Fibroblast of lung (primary cell): ENCODE results near the gene MYO10. TPM values are rescaled to one million over a fixed set of nuclear protein-coding genes. Genes with fewer than 3 reads are reported as not detected.

Experiments used
- DNase-seq, 2 donors: peaks; one replicate each; pipeline versions ENCODE4 v3.0.0 to v3.0.0-alpha.2; 2010; ENCODE audit warnings: low read depth in 2 of 2
- H2AFZ ChIP-seq: 2 replicates; pipeline ENCODE4 v1.5.1; 2012; ENCODE audit warnings: low read length, control low read depth, inconsistent platforms
- H3K27ac ChIP-seq: 2 replicates; pipeline ENCODE4 v1.5.1; 2011; ENCODE audit warnings: low read length, control low read depth; ENCODE audit not compliant: insufficient read depth
- H3K27me3 ChIP-seq: 2 replicates; pipeline ENCODE4 v1.5.1; 2011; ENCODE audit warnings: mild to moderate bottlenecking, low read length; ENCODE audit not compliant: control insufficient read depth, insufficient read depth
- H3K36me3 ChIP-seq: 2 replicates; pipeline ENCODE4 v1.5.1; 2011; ENCODE audit warnings: low read length; ENCODE audit not compliant: control insufficient read depth, insufficient read depth
- H3K4me1 ChIP-seq: 2 replicates; pipeline ENCODE4 v1.5.1; 2011; ENCODE audit warnings: low read length; ENCODE audit not compliant: control insufficient read depth, insufficient read depth; ENCODE audit errors: extremely low read depth
- H3K4me2 ChIP-seq: 2 replicates; pipeline ENCODE4 v1.5.1; 2011; ENCODE audit warnings: low read length, control low read depth; ENCODE audit not compliant: insufficient read depth; ENCODE audit errors: extremely low read depth
- H3K4me3 ChIP-seq, 4 experiments: fragments of 200-600 bp in 1 of 4; sonication (generic) in 1 of 4; replicated peaks in 1 of 4; 2 replicates each; pipeline ENCODE4 v1.5.1; 2011 to 2016; ENCODE audit warnings: low read length in 4 of 4, low read depth in 3 of 4, mild to moderate bottlenecking in 3 of 4, control low read depth in 2 of 4, inconsistent platforms in 1 of 4, mixed read lengths in 1 of 4; ENCODE audit not compliant: insufficient read depth in 1 of 4; ENCODE audit errors: control extremely low read depth in 1 of 4
- H3K79me2 ChIP-seq: 2 replicates; pipeline ENCODE4 v1.5.1; 2012; ENCODE audit warnings: mild to moderate bottlenecking, low read length, inconsistent platforms; ENCODE audit not compliant: control insufficient read depth, insufficient read depth
- H3K9ac ChIP-seq: 2 replicates; pipeline ENCODE4 v1.5.1; 2011; ENCODE audit warnings: mild to moderate bottlenecking, low read length, control low read depth; ENCODE audit not compliant: insufficient read depth
- H3K9me3 ChIP-seq: 2 replicates; pipeline ENCODE4 v1.5.1; 2012; ENCODE audit warnings: low read depth, low read length; ENCODE audit not compliant: control insufficient read depth, insufficient read depth
- H4K20me1 ChIP-seq: 2 replicates; pipeline ENCODE4 v1.5.1; 2011; ENCODE audit warnings: low read length; ENCODE audit not compliant: control insufficient read depth, insufficient read depth; ENCODE audit errors: extremely low read depth
- EZH2 ChIP-seq: IDR thresholded peaks from 2 replicates; pipeline ENCODE4 v1.5.1; 2012; ENCODE audit warnings: low read length, control low read depth, mild to moderate bottlenecking; ENCODE audit errors: missing control alignments
- polyA plus RNA-seq, 2 donors: library from polyadenylated mRNA; depleted of rRNA in 1 of 2; stranded (reverse) in 1 of 2; unstranded in 1 of 2; fragments of >200 nt; gene quantifications; 2 replicates each; pipeline ENCODE4 v1.2.1, GENCODE V29; 2011 to 2012; ENCODE audit warnings: missing spikeins in 1 of 2
- total RNA-seq: library from RNA; depleted of rRNA; stranded (reverse); fragments of >200 nt; gene quantifications from 2 replicates; pipeline ENCODE4 v1.2.1, GENCODE V29; 2014
- TF ChIP-seq, protein P1 (sequence below), 2 donors: IDR thresholded peaks in 1 of 2; conservative IDR thresholded peaks in 1 of 2; 1 replicate in 1 of 2; 2 replicates in 1 of 2; pipeline ENCODE4 v1.5.1; 2011 to 2012; ENCODE audit warnings: low read length in 2 of 2, control low read depth in 1 of 2, inconsistent platforms in 1 of 2, low read depth in 1 of 2, mild to moderate bottlenecking in 1 of 2

MYO10 gene
- total and polyA plus RNA-seq, 2 donors (not counting 1 experiment from before 2014, with no cell fraction given), result 16.6 to 82.2 TPM

DNA sequence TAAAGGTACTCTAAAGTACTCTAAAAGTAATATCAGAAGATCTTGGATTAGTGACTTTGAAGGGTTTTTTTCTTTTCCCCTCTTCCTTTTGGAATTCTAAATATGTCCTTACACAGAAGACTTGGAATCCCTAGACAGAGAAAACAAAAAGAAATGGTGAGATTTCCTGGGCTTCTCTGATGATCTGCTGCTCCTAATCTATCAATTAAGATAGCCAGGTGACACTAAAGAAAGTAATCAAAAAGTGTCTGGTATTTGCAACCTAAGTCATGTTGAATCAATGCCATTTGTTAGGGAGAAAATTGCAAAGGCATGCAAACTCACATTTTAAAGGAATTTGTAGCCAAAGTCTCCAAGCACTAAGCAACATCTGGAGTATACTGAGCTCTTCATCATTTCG, 29.5 kb upstream of the MYO10 start:
- TF ChIP-seq, protein P1, sequence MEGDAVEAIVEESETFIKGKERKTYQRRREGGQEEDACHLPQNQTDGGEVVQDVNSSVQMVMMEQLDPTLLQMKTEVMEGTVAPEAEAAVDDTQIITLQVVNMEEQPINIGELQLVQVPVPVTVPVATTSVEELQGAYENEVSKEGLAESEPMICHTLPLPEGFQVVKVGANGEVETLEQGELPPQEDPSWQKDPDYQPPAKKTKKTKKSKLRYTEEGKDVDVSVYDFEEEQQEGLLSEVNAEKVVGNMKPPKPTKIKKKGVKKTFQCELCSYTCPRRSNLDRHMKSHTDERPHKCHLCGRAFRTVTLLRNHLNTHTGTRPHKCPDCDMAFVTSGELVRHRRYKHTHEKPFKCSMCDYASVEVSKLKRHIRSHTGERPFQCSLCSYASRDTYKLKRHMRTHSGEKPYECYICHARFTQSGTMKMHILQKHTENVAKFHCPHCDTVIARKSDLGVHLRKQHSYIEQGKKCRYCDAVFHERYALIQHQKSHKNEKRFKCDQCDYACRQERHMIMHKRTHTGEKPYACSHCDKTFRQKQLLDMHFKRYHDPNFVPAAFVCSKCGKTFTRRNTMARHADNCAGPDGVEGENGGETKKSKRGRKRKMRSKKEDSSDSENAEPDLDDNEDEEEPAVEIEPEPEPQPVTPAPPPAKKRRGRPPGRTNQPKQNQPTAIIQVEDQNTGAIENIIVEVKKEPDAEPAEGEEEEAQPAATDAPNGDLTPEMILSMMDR (conservative IDR thresholded peaks at IDR 0.05 in 1 of 2, IDR thresholded peaks at IDR 0.05 in 1 of 2; ENCODE audit: low read depth in 1 of 2, low read length in 2 of 2), result no peak
- no peak for TF ChIP-seq EZH2
- Histone ChIP-seq H2AFZ (no peak overlapping the region), H3K9ac (no peak overlapping the region), H3K27me3 (no peaks in the 10 kb centered on the region), H3K9me3 (no peaks in the 10 kb centered on the region), H3K79me2 (no peaks in the 10 kb centered on the region), H3K4me2 (no peak overlapping the region), H3K36me3 (no peaks in the 10 kb centered on the region), H4K20me1 (no peaks in the 10 kb centered on the region), H3K4me1 (no peaks in the 10 kb centered on the region), H3K27ac (no peak overlapping the region), H3K4me3 (no peak overlapping the region)
- peak in 1 of 2 donors; percentile 30 for DNase-seq

DNA sequence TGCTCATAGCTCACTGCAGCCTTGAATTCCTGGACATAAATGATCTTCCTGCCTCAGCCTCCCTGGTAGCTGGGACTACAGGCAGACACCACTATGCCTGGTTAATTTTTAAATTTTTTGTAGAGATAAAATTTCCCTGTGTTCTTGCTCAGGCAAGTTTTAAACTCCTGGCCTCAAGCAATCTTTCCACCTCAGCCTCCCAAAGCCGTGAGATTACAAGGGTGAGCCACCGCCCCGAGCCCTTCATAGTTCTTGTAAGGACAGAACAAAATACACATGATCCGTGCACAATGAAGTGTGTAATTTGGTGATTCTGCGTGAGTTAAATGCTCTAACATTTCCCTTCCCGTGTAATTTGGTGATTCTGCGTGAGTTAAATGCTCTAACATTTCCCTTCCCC, 27.7 kb upstream of the MYO10 start:
- no peak overlapping the region for H3K27ac ChIP-seq
- H3K27me3 ChIP-seq, result no peaks in the 10 kb centered on the region
- H3K9ac ChIP-seq, result no peak overlapping the region
- H3K36me3 ChIP-seq, result no peaks in the 10 kb centered on the region
- H3K4me1 ChIP-seq, result no peaks in the 10 kb centered on the region
- no peak overlapping the region for H3K4me2 ChIP-seq
- H3K79me2 ChIP-seq, result no peaks in the 10 kb centered on the region
- H3K4me3 ChIP-seq, result no peak overlapping the region
- H3K9me3 ChIP-seq, result no peaks in the 10 kb centered on the region
- DNase-seq, result no peak
- H2AFZ ChIP-seq, result no peak overlapping the region
- no peaks in the 10 kb centered on the region for H4K20me1 ChIP-seq
- TF ChIP-seq, protein P1 (conservative IDR thresholded peaks at IDR 0.05 in 1 of 2, IDR thresholded peaks at IDR 0.05 in 1 of 2; ENCODE audit: low read depth in 1 of 2, low read length in 2 of 2), result no peak
- TF ChIP-seq EZH2, result no peak

DNA sequence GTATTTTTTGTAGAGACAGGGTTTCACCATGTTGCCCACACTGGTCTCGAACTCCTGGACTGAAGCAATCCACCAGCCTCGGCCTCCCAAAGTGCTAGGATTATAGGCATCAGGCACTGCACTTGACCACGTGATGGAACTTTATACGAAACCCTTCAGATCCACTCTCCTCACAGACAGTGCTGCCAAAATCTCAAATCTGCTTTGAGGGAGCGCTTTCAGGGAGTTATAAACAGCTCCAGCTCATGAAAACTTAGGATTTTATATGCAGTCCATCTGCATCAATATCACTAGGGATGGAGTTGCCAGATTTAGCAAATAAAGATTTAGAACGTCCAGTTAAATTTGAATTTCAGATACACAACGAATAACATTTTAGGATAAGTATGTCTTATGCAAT, 25.0 kb upstream of the MYO10 start:
- H3K79me2 ChIP-seq, result no peaks in the 10 kb centered on the region
- H3K4me3 ChIP-seq, result no peak overlapping the region
- TF ChIP-seq, protein P1 (conservative IDR thresholded peaks at IDR 0.05 in 1 of 2, IDR thresholded peaks at IDR 0.05 in 1 of 2; ENCODE audit: low read depth in 1 of 2, low read length in 2 of 2), result no peak
- no peak for TF ChIP-seq EZH2
- no peaks in the 10 kb centered on the region for H3K9me3 ChIP-seq
- no peak overlapping the region for H3K27ac ChIP-seq
- no peak overlapping the region for H3K4me2 ChIP-seq
- no peak overlapping the region for H3K9ac ChIP-seq
- H3K4me1 ChIP-seq, result peaks cover 3% of the 10 kb centered on the region
- no peak overlapping the region for H2AFZ ChIP-seq
- H3K27me3 ChIP-seq, result no peaks in the 10 kb centered on the region
- DNase-seq, result no peak
- H3K36me3 ChIP-seq, result no peaks in the 10 kb centered on the region
- no peaks in the 10 kb centered on the region for H4K20me1 ChIP-seq
